Lower leg skin (tissue), 3 donors: ENCODE measurements around the gene UNC13B.

ENCODE experiments used
- CTCF ChIP-seq, 3 donors: fragments of 450-650 bp; IDR thresholded peaks; one replicate each; pipeline ENCODE4 v1.5.1; 2016; ENCODE audit warnings: antibody characterized with exemption in 3 of 3, mild to moderate bottlenecking in 3 of 3, moderate library complexity in 2 of 3
- POLR2A ChIP-seq, 2 donors: fragments of 450-650 bp; IDR thresholded peaks; one replicate each; pipeline ENCODE4 v1.6.1; 2016 to 2017; ENCODE audit warnings: antibody characterized with exemption in 2 of 2, mild to moderate bottlenecking in 1 of 2, moderate library complexity in 1 of 2

DNA sequence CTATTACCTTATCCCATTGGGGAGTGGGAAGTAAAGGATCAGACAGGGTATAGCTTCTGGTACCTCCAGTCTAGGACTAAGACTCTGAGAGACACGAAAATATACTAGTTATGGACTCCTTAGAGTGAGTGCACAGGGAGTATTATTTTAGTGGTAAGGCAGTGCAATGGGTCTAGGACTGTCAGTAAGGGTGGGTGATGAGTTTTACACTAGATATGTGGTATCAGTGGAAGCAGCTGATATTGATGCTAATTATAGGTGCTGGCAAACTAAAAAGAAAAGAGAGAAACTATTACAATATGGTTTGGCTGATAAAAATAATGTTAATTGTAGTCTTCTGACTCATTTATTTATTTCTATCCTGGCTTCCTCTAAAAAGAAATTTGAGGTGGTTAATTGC is 118.6 kb downstream of the UNC13B start:
- TF ChIP-seq CTCF (IDR thresholded peaks at IDR 0.05) (no peak), POLR2A (IDR thresholded peaks at IDR 0.05) (no peak)
